ENCODE results near the gene RHBDL2. TPM values are rescaled to one million over a fixed set of nuclear protein-coding genes. Genes with fewer than 3 reads are reported as not detected.
A peak's percentile ranks its signal among the peaks of the same experiment; 100 is the strongest.

RHBDL2 gene
- total and polyA plus RNA-seq, 8 donors = 4.3 to 24.9 (median 9.2) TPM; not detected in 2

GRCh38 chr1:38860454-38860795 lies 81.2 kb downstream of the RHBDL2 start:
- WGBS, 5 donors = 3 to 16% (median 5%) methylated on average over 6 of the region's 6 CpGs
- intact Hi-C loops (cut with DNase I; ENCODE audit: low total_unique reads) = no loop called here
- Histone ChIP-seq H3K4me1 (peaks cover 26 to 78% (median 56%) of the 10 kb centered on the region in 4 donors), H3K27ac (peak overlapping the region; percentile 63 to 95 (median 95)), H3K36me3 (peaks cover 11 to 27% (median 22%) of the 10 kb centered on the region in 4 donors), H3K27me3 (no peaks in the 10 kb centered on the region), H3K4me3 (peak overlapping the region; percentile 88 to 98 (median 91)), H3K9me3 (no peaks in the 10 kb centered on the region)
- no peak for TF ChIP-seq EP300 (IDR thresholded peaks at IDR 0.05)
- DNase-seq = peak in 1 of 2 donors; percentile 38

GRCh38 chr1:38859561-38860453 lies 81.8 kb downstream of the RHBDL2 start, which contains the start of gene RRAGC:
RRAGC (minus strand) TSS chr1:38859772; CDS start chr1:38859646, 126 bp downstream.
- H3K4me3 ChIP-seq = peak within 1 kb of the TSS; percentile 88 to 98 (median 91)
- no peak for TF ChIP-seq CTCF (IDR thresholded peaks at IDR 0.05)
- peak; percentile 41 to 83 (median 70) for TF ChIP-seq POLR2AphosphoS5 (IDR thresholded peaks at IDR 0.05)
- H3K9me3 ChIP-seq = no peaks in the 10 kb centered on the region
- 0 to 1% (median 1%) methylated on average over 11 to 70 of the region's 70 CpGs for WGBS, 5 donors
- DNase-seq = peak; percentile 99 to 100
- no peaks in the 10 kb centered on the region for H3K27me3 ChIP-seq
- peak within 1 kb of the TSS; percentile 91 to 95 (median 95) for H3K27ac ChIP-seq
- peaks cover 16 to 32% (median 28%) of the 10 kb centered on the region in 4 donors for H3K36me3 ChIP-seq
- intact Hi-C loops (cut with DNase I; ENCODE audit: low total_unique reads) = no loop called here
- H3K4me1 ChIP-seq = peaks cover 26 to 73% (median 56%) of the 10 kb centered on the region in 4 donors

GRCh38 chr1:38858833-38859560 lies 82.6 kb downstream of the RHBDL2 start:
- peaks cover 26 to 67% (median 53%) of the 10 kb centered on the region in 4 donors for H3K4me1 ChIP-seq
- WGBS, 5 donors = 0 to 1% (median 0%) methylated on average over 31 to 51 of the region's 51 CpGs
- no peaks in the 10 kb centered on the region for H3K27me3 ChIP-seq
- H3K9me3 ChIP-seq = no peaks in the 10 kb centered on the region
- peak overlapping the region; percentile 91 to 95 (median 95) for H3K27ac ChIP-seq
- intact Hi-C loops (cut with DNase I; ENCODE audit: low total_unique reads) = no loop called here
- peak; percentile 76 to 84 for DNase-seq
- TF ChIP-seq POLR2AphosphoS5 (IDR thresholded peaks at IDR 0.05) (peak; percentile 4 to 33 (median 30)), EP300 (IDR thresholded peaks at IDR 0.05) (no peak), POLR2A (IDR thresholded peaks at IDR 0.05) (no peak), CTCF (IDR thresholded peaks at IDR 0.05) (no peak)
- H3K4me3 ChIP-seq = peak overlapping the region; percentile 88 to 98 (median 91)
- peaks cover 18 to 40% (median 31%) of the 10 kb centered on the region in 4 donors for H3K36me3 ChIP-seq

- Histone ChIP-seq H3K27me3 (no peaks in the 10 kb centered on the region), H3K36me3 (peaks cover 29 to 90% (median 83%) of the 10 kb centered on the region in 4 donors), H3K27ac (no peak overlapping the region), H3K9me3 (no peaks in the 10 kb centered on the region), H3K4me1 (peaks cover 10 to 20% (median 17%) of the 10 kb centered on the region in 4 donors), H3K4me3 (no peak overlapping the region)
- TF ChIP-seq POLR2AphosphoS5 (IDR thresholded peaks at IDR 0.05) = no peak
- no peak for TF ChIP-seq EP300 (IDR thresholded peaks at IDR 0.05)
- TF ChIP-seq CTCF (IDR thresholded peaks at IDR 0.05) = no peak
- TF ChIP-seq POLR2A (IDR thresholded peaks at IDR 0.05) = no peak
- DNase-seq = no peak
- 72 to 83% (median 74%) methylated on average over 4 of the region's 4 CpGs for WGBS, 5 donors
- intact Hi-C loops (cut with DNase I; ENCODE audit: low total_unique reads) = no loop called here
Observed at GRCh38 chr1:38852780-38853179, 88.8 kb downstream of the RHBDL2 start.
